Endodermal cell (in vitro differentiated cells): ENCODE measurements around the gene SLAIN1. TPM values are rescaled to one million over a fixed set of nuclear protein-coding genes. Genes with fewer than 3 reads are reported as not detected.

Source experiments
- DNase-seq: peaks from one replicate; pipeline ENCODE4 v3.0.0-alpha.2; 2017
- H3K27ac ChIP-seq: 2 replicates; pipeline ENCODE4 v1.5.1; 2013; ENCODE audit warnings: mild to moderate bottlenecking, low read depth, low read length, moderate library complexity
- H3K27me3 ChIP-seq: 2 replicates; pipeline ENCODE4 v1.6.1; 2013; ENCODE audit warnings: mild to moderate bottlenecking, low read length, moderate library complexity; ENCODE audit not compliant: insufficient read depth, control insufficient read depth, poor library complexity, severe bottlenecking
- H3K36me3 ChIP-seq: 2 replicates; pipeline ENCODE4 v1.7.0; 2013; ENCODE audit warnings: mild to moderate bottlenecking, low read length, moderate library complexity; ENCODE audit not compliant: control insufficient read depth, insufficient read depth
- H3K4me1 ChIP-seq: one replicate; pipeline ENCODE4 v1.7.0; 2013; ENCODE audit warnings: low read length; ENCODE audit not compliant: control insufficient read depth, insufficient read depth
- H3K4me3 ChIP-seq: 2 replicates; pipeline ENCODE4 v1.5.1; 2013; ENCODE audit warnings: mild to moderate bottlenecking, low read length, moderate library complexity
- H3K9ac ChIP-seq: 2 replicates; pipeline ENCODE4 v1.6.1; 2013; ENCODE audit warnings: mild to moderate bottlenecking, low read length, moderate library complexity; ENCODE audit not compliant: poor library complexity, severe bottlenecking; ENCODE audit errors: extremely low read depth
- H3K9me3 ChIP-seq: 2 replicates; pipeline ENCODE4 v1.6.1; 2013; ENCODE audit warnings: mild to moderate bottlenecking, low read length, moderate library complexity; ENCODE audit not compliant: control insufficient read depth
- H3K27ac Mint-ChIP-seq: 2 replicates; pipeline ENCODE4 v1.8.0; 2020; ENCODE audit warnings: mixed read lengths
- H3K27me3 Mint-ChIP-seq: 2 replicates; pipeline ENCODE4 v1.8.0; 2021; ENCODE audit warnings: mild to moderate bottlenecking, mixed read lengths; ENCODE audit not compliant: insufficient read depth
- H3K36me3 Mint-ChIP-seq: 2 replicates; pipeline ENCODE4 v1.8.0; 2020; ENCODE audit warnings: low read depth, mixed read lengths
- H3K4me1 Mint-ChIP-seq: 2 replicates; pipeline ENCODE4 v1.8.0; 2020; ENCODE audit warnings: mixed read lengths
- H3K4me3 Mint-ChIP-seq: 2 replicates; pipeline ENCODE4 v1.8.0; 2020; ENCODE audit warnings: mild to moderate bottlenecking, moderate library complexity, mixed read lengths
- H3K9me3 Mint-ChIP-seq: 2 replicates; pipeline ENCODE4 v1.8.0; 2020; ENCODE audit warnings: mild to moderate bottlenecking, mixed read lengths
- CTCF ChIP-seq: fragments of 200-600 bp; sonication (generic); conservative IDR thresholded peaks from 2 replicates; pipeline ENCODE4 v1.5.0; 2021; ENCODE audit warnings: antibody characterized with exemption, mild to moderate bottlenecking
- WGBS, 2 experiments: methylation state at CpG; one replicate each; pipeline versions ENCODE4 v1.1.5 to v1.1.7; 2013; ENCODE audit warnings: missing lambda C conversion rate in 2 of 2, mixed read lengths in 1 of 2; ENCODE audit not compliant: insufficient coverage in 1 of 2, insufficient read length in 1 of 2; 5-methylcytosine and 5-hydroxymethylcytosine counted together
- total RNA-seq, 2 donors: library from RNA; stranded (reverse); fragmentation: NEBNext Ultra II Directional in 1 of 2; extraction: Animal tissue kit (Norgen Biotek cat#: 25700) in 1 of 2; gene quantifications; 2 replicates in 1 of 2; 3 replicates in 1 of 2; pipeline ENCODE4 v1.2.1, GENCODE V29; 2021

Gene SLAIN1
- total RNA-seq, 2 donors from 2014 or later: 24.0 to 25.7 TPM

- Histone ChIP-seq H3K36me3 (peaks cover 35% of the 10 kb centered on the region), H3K27ac (no peak overlapping the region), H3K9ac (no peak overlapping the region), H3K9me3 (no peaks in the 10 kb centered on the region), H3K4me1 (no peaks in the 10 kb centered on the region), H3K4me3 (no peak overlapping the region), H3K27me3 (no peaks in the 10 kb centered on the region)
- no peak for DNase-seq
- TF ChIP-seq CTCF: no peak
- Mint-ChIP-seq H3K27me3 (no peaks in the 10 kb centered on the region), H3K36me3 (peaks cover 21% of the 10 kb centered on the region), H3K4me1 (no peaks in the 10 kb centered on the region), H3K27ac (no peak overlapping the region), H3K9me3 (no peaks in the 10 kb centered on the region), H3K4me3 (no peak overlapping the region)
- 85 to 100% methylated on average over 1 of the region's 1 CpG for WGBS, 2 experiments
These were observed 48.3 kb downstream of the SLAIN1 start for GRCh38 chr13:77745784-77746183.

DNA sequence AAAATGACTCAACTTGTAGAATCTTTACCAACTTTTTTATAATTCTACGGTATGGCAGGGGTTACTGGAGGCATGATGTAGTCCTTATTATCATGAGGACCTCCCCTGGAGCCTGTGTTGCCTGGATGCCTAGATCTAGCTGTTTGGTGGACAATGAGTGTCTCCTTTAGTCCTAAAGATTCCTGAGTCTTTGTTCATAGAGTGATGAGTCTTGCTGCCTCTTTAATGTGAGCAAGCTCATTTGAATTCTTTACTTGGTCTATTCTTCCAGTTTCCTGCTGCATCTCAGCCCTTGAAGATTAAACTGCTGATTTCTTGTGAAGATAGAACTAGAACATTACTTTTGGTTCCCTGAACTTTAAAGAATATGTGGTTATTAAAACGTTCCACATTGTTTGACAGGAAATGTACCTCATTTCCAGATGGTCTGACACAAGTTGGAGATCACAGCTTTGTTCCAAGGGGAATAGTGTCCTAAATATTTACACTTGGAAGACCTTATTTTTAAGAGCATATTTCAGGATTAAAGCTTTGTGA is 51.9 kb downstream of the SLAIN1 start:
- peaks cover 22% of the 10 kb centered on the region for H3K36me3 Mint-ChIP-seq
- H3K4me3 Mint-ChIP-seq: no peak overlapping the region
- no peaks in the 10 kb centered on the region for H3K9me3 Mint-ChIP-seq
- peaks cover 40% of the 10 kb centered on the region for H3K36me3 ChIP-seq
- 54 to 94% methylated on average over 1 to 2 of the region's 2 CpGs for WGBS, 2 experiments
- no peak overlapping the region for H3K9ac ChIP-seq
- no peak for TF ChIP-seq CTCF
- H3K27me3 Mint-ChIP-seq: no peaks in the 10 kb centered on the region
- no peaks in the 10 kb centered on the region for H3K4me1 ChIP-seq
- H3K27ac ChIP-seq: peak overlapping the region; percentile 81
- DNase-seq: no peak
- H3K4me3 ChIP-seq: no peak overlapping the region
- H3K27me3 ChIP-seq: no peaks in the 10 kb centered on the region
- H3K4me1 Mint-ChIP-seq: peaks cover 6% of the 10 kb centered on the region
- H3K9me3 ChIP-seq: no peaks in the 10 kb centered on the region
- no peak overlapping the region for H3K27ac Mint-ChIP-seq

DNA sequence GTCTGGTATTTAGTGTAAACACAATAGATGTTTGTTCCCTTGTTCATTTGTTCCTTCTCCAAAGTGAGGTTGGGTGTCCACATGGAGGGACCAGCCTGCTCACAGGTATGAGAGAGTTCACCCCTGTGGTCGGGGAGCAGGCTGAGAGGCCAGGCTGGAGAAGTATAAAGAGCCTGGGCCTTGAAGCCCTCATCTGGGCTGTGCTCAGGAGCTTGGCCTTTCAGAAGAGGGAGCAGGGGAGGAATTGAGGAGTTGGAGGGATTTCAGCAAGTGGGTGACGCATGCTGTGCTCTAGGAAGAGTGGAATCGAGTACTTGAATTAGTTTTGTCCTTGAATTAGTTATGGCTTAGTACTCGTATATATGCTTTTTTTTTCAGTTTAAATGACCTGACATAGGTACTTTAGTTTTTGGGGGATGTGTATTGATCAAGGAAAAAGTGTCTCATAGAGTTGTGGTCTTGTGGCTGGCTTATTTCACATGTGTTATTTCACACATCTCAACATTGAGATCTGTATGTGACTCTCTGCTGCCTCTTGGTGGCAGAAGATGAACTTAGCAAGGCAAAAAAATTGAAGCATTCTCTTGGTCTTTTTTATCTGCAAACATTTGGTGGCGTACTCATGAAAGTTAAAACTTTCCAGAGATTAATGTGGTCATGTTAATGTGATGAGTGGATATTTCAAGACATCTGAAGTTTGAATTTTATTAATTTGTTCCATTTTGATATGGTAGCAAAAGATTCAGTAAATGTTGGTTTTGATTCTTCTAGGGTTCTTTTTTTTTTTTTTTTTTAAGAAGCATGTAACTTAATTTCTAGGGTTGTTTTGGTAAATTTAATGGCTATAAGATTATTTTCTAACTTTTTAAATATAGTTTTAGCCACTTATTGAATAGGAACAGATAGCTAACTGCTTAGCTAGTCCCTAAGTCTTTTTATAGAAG is 54.3 kb downstream of the SLAIN1 start:
- peaks cover 27% of the 10 kb centered on the region for H3K36me3 ChIP-seq
- no peaks in the 10 kb centered on the region for H3K9me3 ChIP-seq
- no peaks in the 10 kb centered on the region for H3K4me1 ChIP-seq
- Mint-ChIP-seq H3K27me3 (no peaks in the 10 kb centered on the region), H3K4me1 (peaks cover 6% of the 10 kb centered on the region), H3K4me3 (no peak overlapping the region), H3K27ac (peak overlapping the region; percentile 91), H3K36me3 (peaks cover 18% of the 10 kb centered on the region), H3K9me3 (no peaks in the 10 kb centered on the region)
- peak; percentile 68 for DNase-seq
- no peak overlapping the region for H3K4me3 ChIP-seq
- 70 to 75% methylated on average over 4 to 5 of the region's 5 CpGs for WGBS, 2 experiments
- no peak overlapping the region for H3K9ac ChIP-seq
- H3K27me3 ChIP-seq: no peaks in the 10 kb centered on the region
- peak; percentile 91 for TF ChIP-seq CTCF
- peak overlapping the region; percentile 58 for H3K27ac ChIP-seq
